PC-9 (cell line): ENCODE results near the gene IL1RAPL1. TPM values are rescaled to one million over a fixed set of nuclear protein-coding genes. Genes with fewer than 3 reads are reported as not detected.

Experiments used
- BruUV-seq: library from RNA; stranded (reverse); fragments of 400-500 nt; replicated peaks from 2 replicates; lab custom pipeline; 2021; lab: Mats Ljungman, UMichigan
- CTCF ChIA-PET: fragments of 300-600 bp; sonication (Branson Sonifier 250); formaldehyde crosslinking; loops from one replicate; lab custom pipeline; 2022; ENCODE audit warnings: antibody characterized with exemption; lab: Charles Lee
- POLR2A ChIA-PET: fragments of 300-600 bp; sonication (Branson Sonifier 250); formaldehyde crosslinking; loops from one replicate; lab custom pipeline; 2022; ENCODE audit warnings: antibody characterized with exemption; ENCODE audit not compliant: unreplicated experiment; lab: Charles Lee
- DNase-seq, 2 experiments: peaks; one replicate each; pipeline versions ENCODE4 v3.0.0 to v3.0.0-alpha.2; 2015 to 2022; ENCODE audit warnings: mixed read lengths in 1 of 2
- H2AFZ ChIP-seq: fragments of 200-600 bp; sonication (generic); 2 replicates; pipeline ENCODE4 v1.8.1; 2017; ENCODE audit warnings: antibody characterized with exemption
- H3F3A ChIP-seq: fragments of 200-600 bp; sonication (generic); 2 replicates; pipeline ENCODE4 v1.8.1; 2017; ENCODE audit warnings: antibody characterized with exemption, mild to moderate bottlenecking, low read depth; ENCODE audit not compliant: insufficient read depth
- H3K27ac ChIP-seq: fragments of 200-600 bp; sonication (generic); 2 replicates; pipeline ENCODE4 v1.6.1; 2016; ENCODE audit warnings: mixed run types
- H3K27me3 ChIP-seq: fragments of 200-600 bp; sonication (generic); 2 replicates; pipeline ENCODE4 v1.6.1; 2016; ENCODE audit warnings: low read depth, mixed run types; ENCODE audit not compliant: insufficient read depth
- H3K36me3 ChIP-seq: fragments of 200-600 bp; sonication (generic); 2 replicates; pipeline ENCODE4 v1.6.1; 2016; ENCODE audit warnings: low read depth, mixed run types
- H3K4me1 ChIP-seq: fragments of 200-600 bp; sonication (generic); replicated peaks from 2 replicates; pipeline ENCODE4 v1.6.1; 2016; ENCODE audit warnings: mixed run types; ENCODE audit not compliant: insufficient read depth
- H3K4me2 ChIP-seq: fragments of 200-600 bp; sonication (generic); 2 replicates; pipeline ENCODE4 v1.6.1; 2017; ENCODE audit warnings: mixed run types
- H3K4me3 ChIP-seq: fragments of 200-600 bp; sonication (generic); 2 replicates; pipeline ENCODE4 v1.6.1; 2016; ENCODE audit warnings: mixed run types
- H3K79me2 ChIP-seq: fragments of 200-600 bp; sonication (generic); 2 replicates; pipeline ENCODE4 v1.6.1; 2017; ENCODE audit warnings: low read depth, mixed run types
- H3K9me2 ChIP-seq: fragments of 200-600 bp; sonication (generic); 2 replicates; pipeline ENCODE4 v1.8.1; 2017; ENCODE audit warnings: mild to moderate bottlenecking; ENCODE audit not compliant: insufficient read depth
- H3K9me3 ChIP-seq: fragments of 200-600 bp; sonication (generic); 2 replicates; pipeline ENCODE4 v1.8.1; 2016; ENCODE audit warnings: low read depth; ENCODE audit not compliant: insufficient read depth
- H4K20me1 ChIP-seq: fragments of 200-600 bp; sonication (generic); 2 replicates; pipeline ENCODE4 v1.8.1; 2017; ENCODE audit not compliant: insufficient read depth
- CTCF ChIP-seq: fragments of 200-600 bp; sonication (generic); conservative IDR thresholded peaks from 2 replicates; pipeline ENCODE4 v1.6.1; 2017; ENCODE audit warnings: mixed run types, antibody characterized with exemption, mild to moderate bottlenecking, moderate library complexity
- EZH2 ChIP-seq: fragments of 200-600 bp; sonication (generic); IDR thresholded peaks from 2 replicates; pipeline ENCODE4 v1.8.0; 2017; ENCODE audit warnings: antibody characterized with exemption, low read depth
- intact Hi-C: fragments of 100-400 bp; cut with micrococcal nuclease; formaldehyde crosslinking; loops from one replicate; pipeline ENCODE4 v1.10.0; 2022; ENCODE audit not compliant: unreplicated experiment
- total RNA-seq: library from RNA; stranded (reverse); gene quantifications from 2 replicates; pipeline ENCODE4 v1.2.3, GENCODE V29; 2021

The IL1RAPL1 gene
- total RNA-seq, 1 experiment from 2014 or later: 0.26 TPM

DNA sequence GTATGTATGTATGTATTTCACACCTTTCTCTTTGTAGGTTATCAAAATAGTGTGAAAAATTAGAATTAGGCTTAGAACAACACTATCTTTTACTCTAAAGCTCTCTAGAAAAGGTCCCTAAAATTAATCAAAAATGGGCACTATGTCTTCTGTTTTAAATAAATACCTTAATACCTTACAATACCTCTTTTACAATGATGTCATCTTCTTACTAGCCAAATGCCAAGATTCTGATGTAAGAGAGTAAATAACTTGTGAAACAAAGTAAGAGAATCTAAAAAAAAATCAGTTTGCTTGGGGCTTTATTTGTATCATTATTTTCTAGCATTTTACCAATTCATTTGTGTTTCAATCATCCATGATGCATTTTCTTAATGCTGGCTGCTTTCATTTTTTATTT lies 1225.9 kb downstream of the IL1RAPL1 start:
- POLR2A ChIA-PET: no interaction called here
- H3K9me3 ChIP-seq: no peaks in the 10 kb centered on the region
- H3K79me2 ChIP-seq: no peaks in the 10 kb centered on the region
- no peak overlapping the region for H2AFZ ChIP-seq
- no peaks in the 10 kb centered on the region for H3K27me3 ChIP-seq
- CTCF ChIA-PET: no interaction called here
- H3K4me3 ChIP-seq: no peak overlapping the region
- intact Hi-C loops: no loop called here
- H3F3A ChIP-seq: no peaks in the 10 kb centered on the region
- no peak for TF ChIP-seq CTCF
- TF ChIP-seq EZH2: no peak
- BruUV-seq: no TSS peak
- H3K36me3 ChIP-seq: no peaks in the 10 kb centered on the region
- H4K20me1 ChIP-seq: no peaks in the 10 kb centered on the region
- no peak overlapping the region for H3K4me2 ChIP-seq
- no peak overlapping the region for H3K27ac ChIP-seq
- no peaks in the 10 kb centered on the region for H3K4me1 ChIP-seq
- no peaks in the 10 kb centered on the region for H3K9me2 ChIP-seq
- DNase-seq: no peak

DNA sequence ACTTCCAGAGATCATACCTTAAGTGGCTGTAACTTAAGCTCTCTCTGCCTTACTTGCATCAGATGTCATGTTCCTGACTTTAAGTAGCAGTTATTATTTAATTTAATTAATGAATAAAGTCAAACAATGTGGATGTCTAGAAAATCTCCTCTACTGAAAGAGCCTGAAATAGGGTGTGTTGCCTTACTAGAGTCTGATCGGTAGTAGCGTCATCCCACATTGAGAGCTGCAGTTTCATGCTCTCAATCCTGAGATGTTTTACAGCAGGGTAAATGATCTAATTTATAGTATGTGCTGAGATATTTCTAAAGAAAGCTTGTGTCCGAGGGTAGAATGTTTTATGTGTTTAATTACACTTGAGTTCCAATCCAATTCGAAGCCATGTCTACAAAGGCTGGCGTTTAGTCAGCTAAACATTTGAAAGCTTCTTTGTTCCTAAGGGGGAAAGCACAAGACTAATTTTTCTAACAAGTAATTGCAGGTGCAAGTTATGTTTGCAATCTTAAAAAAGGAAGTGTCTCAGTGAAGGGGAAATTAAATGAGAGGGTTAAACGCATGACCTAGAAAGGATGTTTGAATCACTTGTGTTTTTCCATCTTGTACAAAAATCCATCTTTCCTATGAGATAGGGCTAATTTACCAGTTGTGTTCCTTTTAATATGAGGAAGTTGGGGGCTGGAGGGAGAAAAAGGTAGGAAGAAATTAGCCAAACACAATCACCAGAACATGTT lies 1237.1 kb downstream of the IL1RAPL1 start:
- Histone ChIP-seq H3K4me2 (no peak overlapping the region), H3K9me2 (no peaks in the 10 kb centered on the region), H3K4me1 (no peaks in the 10 kb centered on the region), H3K4me3 (no peak overlapping the region), H3K27ac (no peak overlapping the region), H3F3A (no peaks in the 10 kb centered on the region), H2AFZ (no peak overlapping the region), H3K79me2 (no peaks in the 10 kb centered on the region), H3K9me3 (no peaks in the 10 kb centered on the region), H3K27me3 (no peaks in the 10 kb centered on the region), H4K20me1 (no peaks in the 10 kb centered on the region), H3K36me3 (no peaks in the 10 kb centered on the region)
- POLR2A ChIA-PET: no interaction called here
- BruUV-seq: no TSS peak
- intact Hi-C loops: no loop called here
- CTCF ChIA-PET: no interaction called here
- no peak for DNase-seq
- no peak for TF ChIP-seq EZH2
- TF ChIP-seq CTCF: no peak

DNA sequence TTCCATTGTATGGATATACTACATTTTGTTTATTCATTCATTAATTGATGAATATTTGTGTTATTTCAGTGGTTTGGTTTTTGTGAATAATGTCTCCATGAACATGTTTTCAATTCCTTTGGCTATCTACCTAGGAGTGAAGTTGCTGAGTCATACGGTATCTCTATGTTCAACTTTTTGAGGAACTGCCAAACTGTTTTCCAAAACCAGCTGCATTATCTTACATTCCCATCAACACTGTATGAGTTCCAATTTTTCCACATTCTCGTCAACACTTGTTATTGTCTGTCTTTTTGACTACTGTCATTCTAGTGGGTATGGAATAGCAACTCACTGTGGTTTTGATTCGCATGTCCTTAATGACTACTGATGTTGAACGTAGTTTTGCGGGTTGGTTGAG lies 1239.5 kb downstream of the IL1RAPL1 start:
- Histone ChIP-seq H3K9me2 (no peaks in the 10 kb centered on the region), H3K27me3 (no peaks in the 10 kb centered on the region), H2AFZ (no peak overlapping the region), H3K27ac (no peak overlapping the region), H3K4me1 (no peaks in the 10 kb centered on the region), H3K4me2 (no peak overlapping the region), H3K36me3 (no peaks in the 10 kb centered on the region), H4K20me1 (no peaks in the 10 kb centered on the region), H3F3A (no peaks in the 10 kb centered on the region), H3K79me2 (no peaks in the 10 kb centered on the region), H3K4me3 (no peak overlapping the region), H3K9me3 (no peaks in the 10 kb centered on the region)
- intact Hi-C loops: no loop called here
- DNase-seq: no peak
- no TSS peak for BruUV-seq
- TF ChIP-seq CTCF (no peak), EZH2 (no peak)
- CTCF ChIA-PET: no interaction called here
- POLR2A ChIA-PET: no interaction called here
